HG03575 (cell line): ENCODE results near the gene ADAMTS2.
"Not testable (repeated sequence)": the region's sequence is repeated elsewhere in the genome, so short reads cannot be mapped to it uniquely, and the experiment has no call there.

Experiments used
- ATAC-seq: cut with Tn5 transposase; IDR thresholded peaks from one replicate; pipeline ENCODE4 v1.9.1; 2021; ENCODE audit not compliant: unreplicated experiment, insufficient number of reproducible peaks, low FRiP score; ENCODE audit errors: extremely low read depth

ADAMTS2 gene

GRCh38 chr5:179121667-179122111, 223.6 kb downstream of the ADAMTS2 start:
- no peak for ATAC-seq

DNA sequence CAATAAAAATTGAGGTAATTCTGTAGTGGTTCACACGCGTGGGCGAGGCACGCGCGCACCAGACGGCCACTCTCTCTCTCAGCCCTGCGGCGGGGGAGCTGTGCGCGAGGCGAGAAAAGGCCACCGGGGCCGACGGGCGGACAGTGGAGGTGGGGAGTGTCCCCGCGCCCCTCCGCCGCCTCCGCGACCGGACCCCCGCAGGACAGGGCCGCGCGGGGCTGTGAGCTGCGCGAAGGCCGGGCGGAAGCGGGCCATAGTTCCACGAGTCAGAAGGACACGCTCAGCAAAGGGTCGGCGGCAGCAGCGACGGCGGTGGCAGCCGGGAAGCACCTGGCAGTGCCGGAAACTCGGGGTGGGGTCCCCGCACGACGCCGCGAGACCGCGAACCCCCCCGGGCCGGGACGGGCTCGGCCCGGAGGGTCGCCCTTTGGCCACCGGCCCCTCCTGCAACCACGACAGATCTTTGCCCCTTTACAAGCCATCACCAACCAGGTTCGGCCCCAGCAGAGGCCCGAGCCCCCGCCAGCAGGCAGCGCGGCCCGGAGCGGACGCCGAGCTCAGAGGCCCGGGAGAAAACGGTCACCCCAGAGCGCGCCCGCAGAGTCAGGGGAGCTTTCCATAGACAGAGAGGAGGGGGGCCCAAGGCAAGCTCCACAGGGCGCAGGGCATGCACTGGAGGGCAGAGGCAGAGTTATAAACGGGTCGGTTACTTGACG, 224.2 kb downstream of the ADAMTS2 start:
- ATAC-seq: no peak

DNA sequence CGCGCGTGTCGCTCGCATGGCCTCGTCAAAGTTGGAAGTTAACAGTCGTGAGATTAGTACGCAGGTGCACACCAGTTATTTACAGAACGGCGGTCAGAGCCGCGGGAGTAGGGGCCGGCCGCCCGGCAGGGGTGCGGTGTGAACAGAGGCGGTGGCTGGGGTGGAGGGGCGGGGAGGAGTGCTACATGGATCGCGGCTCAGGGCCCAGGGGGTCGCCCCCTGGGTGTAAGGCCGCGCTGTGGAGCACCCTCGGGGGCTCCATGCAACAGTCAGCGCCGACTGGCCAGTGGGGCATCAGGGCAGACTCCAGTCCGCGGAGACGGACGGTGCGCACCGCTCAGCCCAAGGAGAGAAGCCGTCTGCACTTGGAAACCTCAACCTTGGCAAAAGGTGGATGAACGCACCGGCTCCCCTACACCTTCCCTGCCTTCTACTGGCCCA, 224.8 kb downstream of the ADAMTS2 start:
- ATAC-seq: no peak

- ATAC-seq: no peak
These were observed 225.7 kb downstream of the ADAMTS2 start for GRCh38 chr5:179119415-179120170.

- ATAC-seq: no peak
These were observed 226.4 kb downstream of the ADAMTS2 start for GRCh38 chr5:179118756-179119414.

DNA sequence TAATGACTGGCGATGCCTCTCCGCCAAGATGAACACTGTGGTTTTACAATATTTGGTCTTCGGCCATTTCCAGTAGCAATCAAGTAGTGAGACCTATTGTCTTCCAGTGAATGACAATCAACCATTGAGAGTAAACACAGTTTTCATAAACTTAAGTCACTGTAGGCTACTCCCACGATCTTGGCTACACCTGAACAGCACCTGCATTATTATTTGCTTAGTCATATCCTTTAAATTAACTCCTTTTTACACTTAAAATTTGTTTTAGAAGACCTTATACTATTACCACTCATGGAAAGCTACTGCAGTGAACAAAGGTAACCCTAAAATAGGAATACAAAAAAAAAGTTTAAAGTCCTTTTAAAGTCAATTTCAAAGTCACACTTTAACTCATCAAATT, 226.9 kb downstream of the ADAMTS2 start:
- ATAC-seq: no peak

GRCh38 chr5:179115845-179116524, 229.3 kb downstream of the ADAMTS2 start:
- no peak for ATAC-seq

GRCh38 chr5:179115307-179115706, 230.0 kb downstream of the ADAMTS2 start:
- no peak for ATAC-seq

GRCh38 chr5:179114756-179115155, 230.5 kb downstream of the ADAMTS2 start:
- ATAC-seq: no peak

DNA sequence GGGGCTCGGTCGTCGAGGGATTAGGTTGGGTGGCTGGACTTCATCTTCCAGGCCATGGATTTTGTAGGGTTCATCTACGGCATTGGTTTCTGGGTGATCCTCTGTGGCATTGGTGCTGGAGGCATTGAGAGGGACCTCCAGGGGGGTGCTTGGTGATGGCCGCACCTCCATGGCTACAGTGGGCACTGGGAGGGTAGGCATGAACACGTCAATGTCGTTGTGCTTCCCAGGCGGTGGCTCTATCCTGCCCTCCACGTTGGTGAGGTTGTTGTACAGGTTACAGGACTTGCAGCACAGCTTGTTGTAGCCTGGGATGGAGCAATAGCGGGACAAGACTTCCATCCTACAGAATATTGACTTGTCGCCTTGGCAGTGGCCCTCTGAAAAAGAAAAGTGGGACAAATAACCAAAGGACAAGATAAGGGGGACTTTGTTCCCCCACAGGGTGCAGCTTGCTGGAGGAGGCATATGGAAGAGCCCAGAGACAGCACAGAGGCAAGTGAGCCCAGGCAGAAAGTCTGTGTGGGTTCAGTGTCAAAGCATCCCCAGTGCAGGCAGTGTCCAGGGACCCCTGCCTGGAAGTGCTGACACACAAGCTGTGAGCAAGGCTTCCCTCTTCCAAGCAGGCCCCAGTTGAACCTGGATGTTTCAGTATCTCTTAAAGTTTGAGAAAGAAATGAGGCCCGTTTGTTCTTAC, 231.2 kb downstream of the ADAMTS2 start:
- no peak for ATAC-seq

- ATAC-seq: no peak
These were observed 232.1 kb downstream of the ADAMTS2 start for GRCh38 chr5:179113143-179113530.

DNA sequence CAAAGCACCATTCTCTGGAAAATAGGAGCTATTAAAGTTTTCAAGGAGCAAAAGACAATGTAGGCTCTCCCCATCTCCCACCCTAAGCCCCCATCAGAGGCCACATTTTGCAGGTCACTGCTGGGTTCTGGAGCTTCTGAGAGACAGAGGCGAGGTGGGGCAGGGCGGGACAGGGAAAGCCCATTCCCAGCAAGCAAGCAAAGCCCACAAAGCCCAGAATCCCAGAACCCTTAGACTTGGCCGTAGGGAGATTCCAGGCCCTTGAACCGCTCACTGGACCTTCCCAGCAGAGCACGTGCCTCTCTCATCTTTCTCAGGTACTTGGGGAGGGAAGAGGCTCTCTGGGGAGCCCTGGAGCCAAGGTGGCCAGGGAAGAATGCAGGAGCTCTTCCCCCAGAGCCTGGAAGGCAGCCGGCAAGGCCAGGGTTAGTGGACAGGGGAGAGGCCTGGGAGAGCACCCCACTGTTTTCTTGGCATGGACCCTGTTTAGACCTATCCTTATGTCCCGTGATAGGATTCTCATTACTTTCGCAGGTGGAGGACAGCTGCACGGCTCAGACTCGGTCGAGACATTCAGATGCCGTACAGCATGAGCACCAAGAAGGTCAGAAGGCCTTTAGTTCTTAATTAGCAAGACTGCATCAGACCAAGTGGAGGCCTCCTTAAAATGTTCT, 232.7 kb downstream of the ADAMTS2 start:
- no peak for ATAC-seq

GRCh38 chr5:179111267-179112207, 233.7 kb downstream of the ADAMTS2 start:
- no peak for ATAC-seq

GRCh38 chr5:179110528-179110927, 234.7 kb downstream of the ADAMTS2 start:
- ATAC-seq: no peak

DNA sequence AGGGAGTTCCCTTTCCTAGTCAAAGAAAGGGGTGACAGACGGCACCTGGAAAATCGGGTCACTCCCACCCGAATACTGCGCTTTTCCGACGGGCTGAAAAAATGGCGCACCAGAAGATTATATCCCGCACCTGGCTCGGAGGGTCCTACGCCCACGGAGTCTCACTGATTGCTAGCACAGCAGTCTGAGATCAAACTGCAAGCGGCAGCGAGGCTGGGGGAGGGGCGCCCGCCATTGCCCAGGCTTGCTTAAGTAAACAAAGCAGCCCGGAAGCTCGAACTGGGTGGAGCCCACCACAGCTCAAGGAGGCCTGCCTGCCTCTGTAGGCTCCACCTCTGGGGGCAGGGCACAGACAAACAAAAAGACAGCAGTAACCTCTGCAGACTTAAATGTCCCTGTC, 244.0 kb downstream of the ADAMTS2 start:
- not testable (repeated sequence) for ATAC-seq

DNA sequence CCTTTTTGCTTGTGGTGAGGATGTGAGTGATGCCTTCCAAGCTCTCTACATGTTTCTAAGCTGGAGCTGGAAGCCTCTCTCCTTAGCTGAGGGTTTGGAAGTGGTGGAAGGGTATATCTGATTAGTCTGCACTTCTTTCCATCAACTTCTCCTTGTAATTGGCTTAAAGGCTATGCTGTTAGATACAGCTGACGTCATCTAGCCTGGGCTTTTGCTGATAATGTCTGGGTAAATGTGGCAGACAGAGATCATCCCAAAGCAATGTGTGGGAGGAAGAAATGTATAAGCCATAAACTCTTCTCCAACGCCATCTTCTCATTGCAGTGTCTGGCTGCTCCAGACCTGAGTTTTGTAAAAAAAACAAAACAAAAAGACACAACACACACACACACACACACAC, 255.8 kb downstream of the ADAMTS2 start:
- no peak for ATAC-seq

DNA sequence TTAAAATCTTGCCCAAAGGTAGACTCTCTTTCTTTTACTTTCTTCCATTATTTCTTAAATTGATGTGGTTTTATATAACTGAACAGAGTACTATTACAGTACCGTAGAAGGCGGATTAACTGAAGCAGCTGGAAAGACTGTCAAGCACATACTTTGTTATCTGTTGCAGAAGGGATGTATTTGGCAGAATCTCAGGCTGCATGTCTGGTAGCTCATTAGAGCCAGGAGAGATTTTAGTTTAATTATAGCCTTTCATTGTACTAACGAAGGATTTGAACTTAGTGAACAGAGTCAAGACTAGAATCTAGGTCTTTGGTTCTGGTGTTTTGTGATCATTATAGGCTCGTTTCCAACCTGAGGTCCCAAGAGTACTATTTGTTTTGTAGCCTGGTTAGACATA, 264.5 kb downstream of the ADAMTS2 start:
- ATAC-seq: no peak
